GM06990 (cell line): ENCODE data around the gene RILPL2.
"Not testable (repeated sequence)": the region's sequence is repeated elsewhere in the genome, so short reads cannot be mapped to it uniquely, and the experiment has no call there.

ENCODE experiments used
- DNase-seq: peaks from one replicate; pipeline ENCODE4 v3.0.0-alpha.2; 2011; ENCODE audit not compliant: insufficient read length; ENCODE audit errors: extremely low read depth
- H3K27me3 ChIP-seq: replicated peaks from 2 replicates; pipeline ENCODE4 v1.6.0; 2011; ENCODE audit warnings: low read length; ENCODE audit not compliant: control insufficient read depth, insufficient read depth
- H3K36me3 ChIP-seq: 2 replicates; pipeline ENCODE4 v1.5.1; 2011; ENCODE audit warnings: low read length; ENCODE audit not compliant: control insufficient read depth, insufficient read depth
- H3K4me3 ChIP-seq: replicated peaks from 2 replicates; pipeline ENCODE4 v1.5.1; 2011; ENCODE audit warnings: low read depth, mild to moderate bottlenecking, control low read depth, low read length
- TF ChIP-seq, protein P1 (sequence below): IDR thresholded peaks from 2 replicates; pipeline ENCODE4 v1.5.1; 2011; ENCODE audit warnings: low read length, control low read depth, mild to moderate bottlenecking, inconsistent platforms; ENCODE audit not compliant: insufficient read depth, poor library complexity, severe bottlenecking

Gene RILPL2

DNA sequence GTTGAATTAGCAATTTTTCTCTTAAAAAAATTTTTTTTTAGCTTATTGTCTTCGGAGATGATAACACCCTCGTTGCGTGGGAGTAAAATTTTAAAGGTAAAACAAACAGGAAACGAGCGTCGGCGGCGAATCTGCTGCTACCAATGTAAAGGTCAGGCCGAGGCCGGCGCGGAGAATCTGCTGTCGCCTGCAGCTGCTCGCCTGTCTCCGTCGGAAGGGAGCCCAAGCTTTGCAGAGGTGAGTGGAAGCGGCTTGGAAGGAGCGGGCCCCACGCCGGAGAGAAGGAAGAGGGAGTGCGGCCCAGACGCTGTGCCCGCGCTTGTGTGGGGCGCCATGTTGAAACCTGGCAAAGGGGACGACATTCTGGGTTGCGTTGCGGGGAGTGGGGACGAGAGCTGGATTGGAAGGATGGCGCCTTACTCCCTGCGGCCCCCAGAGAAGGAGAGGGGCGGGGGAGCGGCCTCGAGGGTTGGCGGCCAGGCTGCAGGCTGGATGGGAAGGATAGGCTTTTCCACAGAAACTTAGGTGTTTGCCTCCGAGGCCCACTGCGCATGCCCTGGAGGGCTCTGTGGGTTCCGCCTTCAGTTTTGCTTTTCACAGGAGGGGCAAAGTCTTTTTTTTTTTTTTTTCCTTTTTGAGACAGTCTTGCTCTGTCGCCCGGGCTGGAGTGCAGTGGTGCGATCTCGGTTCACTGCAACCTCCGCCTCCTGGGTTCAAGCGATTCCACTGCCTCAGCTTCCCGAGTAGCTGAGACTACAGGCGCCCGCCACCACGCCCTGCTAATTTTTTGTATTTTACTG, 21.7 kb upstream of the RILPL2 start, which contains the start of gene SNRNP35:
TSS of gene SNRNP35 (plus strand) at position 160 of the 800 bp plus-strand sequence. CDS start 7,402 bp downstream, outside the sequence.
- Histone ChIP-seq H3K4me3 (peak within 1 kb of the TSS; percentile 70), H3K36me3 (peaks cover 2% of the 10 kb centered on the region; the same call in 1 of the 2 replicates), H3K27me3 (no peaks in the 10 kb centered on the region)
- DNase-seq: peak; percentile 91
- TF ChIP-seq, protein P1, sequence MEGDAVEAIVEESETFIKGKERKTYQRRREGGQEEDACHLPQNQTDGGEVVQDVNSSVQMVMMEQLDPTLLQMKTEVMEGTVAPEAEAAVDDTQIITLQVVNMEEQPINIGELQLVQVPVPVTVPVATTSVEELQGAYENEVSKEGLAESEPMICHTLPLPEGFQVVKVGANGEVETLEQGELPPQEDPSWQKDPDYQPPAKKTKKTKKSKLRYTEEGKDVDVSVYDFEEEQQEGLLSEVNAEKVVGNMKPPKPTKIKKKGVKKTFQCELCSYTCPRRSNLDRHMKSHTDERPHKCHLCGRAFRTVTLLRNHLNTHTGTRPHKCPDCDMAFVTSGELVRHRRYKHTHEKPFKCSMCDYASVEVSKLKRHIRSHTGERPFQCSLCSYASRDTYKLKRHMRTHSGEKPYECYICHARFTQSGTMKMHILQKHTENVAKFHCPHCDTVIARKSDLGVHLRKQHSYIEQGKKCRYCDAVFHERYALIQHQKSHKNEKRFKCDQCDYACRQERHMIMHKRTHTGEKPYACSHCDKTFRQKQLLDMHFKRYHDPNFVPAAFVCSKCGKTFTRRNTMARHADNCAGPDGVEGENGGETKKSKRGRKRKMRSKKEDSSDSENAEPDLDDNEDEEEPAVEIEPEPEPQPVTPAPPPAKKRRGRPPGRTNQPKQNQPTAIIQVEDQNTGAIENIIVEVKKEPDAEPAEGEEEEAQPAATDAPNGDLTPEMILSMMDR: no peak

DNA sequence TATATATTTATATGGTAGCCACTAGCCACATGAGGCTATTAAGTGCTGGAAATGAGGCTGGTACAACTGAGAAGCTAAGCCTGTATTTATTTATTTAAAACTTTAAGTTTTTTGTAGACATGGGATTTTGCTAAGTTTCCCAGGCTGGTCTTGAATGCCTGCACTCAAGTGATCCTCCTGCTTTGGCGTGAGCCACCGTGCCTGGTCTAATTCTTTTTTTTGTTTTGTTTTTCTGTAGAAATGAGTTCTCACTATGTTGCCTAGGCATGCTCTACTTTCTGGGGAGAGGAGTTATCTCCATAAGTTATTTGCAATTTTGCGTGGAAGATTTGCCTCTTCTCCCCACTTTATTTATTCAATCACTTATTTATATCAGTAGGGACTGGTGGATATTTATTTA, 16.7 kb upstream of the RILPL2 start:
- TF ChIP-seq, protein P1: no peak
- DNase-seq: no peak
- no peak overlapping the region for H3K4me3 ChIP-seq
- H3K27me3 ChIP-seq: no peaks in the 10 kb centered on the region
- no peaks in the 10 kb centered on the region for H3K36me3 ChIP-seq

GRCh38 chr12:123452276-123452550, 15.7 kb upstream of the RILPL2 start:
- H3K27me3 ChIP-seq, H3K36me3 ChIP-seq, DNase-seq, H3K4me3 ChIP-seq: not testable (repeated sequence)

DNA sequence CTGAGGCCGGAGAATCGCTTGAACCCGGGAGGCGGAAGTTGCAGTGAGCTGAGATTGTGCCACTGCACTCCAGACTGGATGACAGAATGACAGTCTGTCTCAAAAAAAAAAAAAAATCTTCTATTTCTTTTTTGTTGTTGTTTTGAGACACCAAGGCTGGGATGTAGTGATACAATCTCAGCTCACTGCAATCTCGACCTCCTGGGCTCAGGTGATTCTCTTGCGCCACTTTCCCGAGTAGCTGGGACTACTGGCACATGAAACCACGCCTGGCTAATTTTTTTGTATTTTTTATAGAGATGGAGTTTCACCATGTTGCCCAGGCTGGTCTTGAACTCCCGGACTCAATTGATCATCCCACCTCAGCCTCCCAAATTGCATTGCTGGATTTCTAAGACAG, 14.2 kb upstream of the RILPL2 start:
- DNase-seq: no peak
- Histone ChIP-seq H3K36me3 (no peaks in the 10 kb centered on the region), H3K4me3 (no peak overlapping the region), H3K27me3 (no peaks in the 10 kb centered on the region)
- TF ChIP-seq, protein P1: no peak

- Histone ChIP-seq H3K36me3 (no peaks in the 10 kb centered on the region), H3K4me3 (no peak overlapping the region), H3K27me3 (no peaks in the 10 kb centered on the region)
- TF ChIP-seq, protein P1: no peak
- no peak for DNase-seq
Measured at GRCh38 chr12:123449856-123450255, 13.4 kb upstream of the RILPL2 start.

DNA sequence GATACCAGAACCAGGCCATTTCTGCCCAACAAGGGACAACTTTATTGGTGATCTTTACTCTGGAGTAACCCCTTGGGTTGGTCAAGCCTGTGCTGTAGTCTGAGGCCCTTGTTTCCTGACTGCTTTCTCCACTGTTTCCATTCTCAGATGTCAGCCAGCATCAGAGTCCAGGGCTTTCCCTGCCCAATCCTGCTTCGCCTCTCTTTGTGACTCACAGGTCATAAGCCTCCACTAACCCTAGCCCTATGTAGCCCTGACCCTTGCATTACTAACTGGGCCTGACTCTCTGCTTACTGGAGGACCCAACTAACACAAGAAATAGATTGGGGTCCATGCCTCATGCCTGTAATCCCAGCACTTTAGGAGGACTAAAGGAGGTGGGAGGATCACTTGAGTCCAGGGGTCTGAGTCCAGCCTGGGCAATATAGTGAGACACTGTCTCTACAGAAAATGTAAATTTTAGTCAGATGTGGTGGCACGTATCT, 12.8 kb upstream of the RILPL2 start:
- TF ChIP-seq, protein P1: no peak
- Histone ChIP-seq H3K27me3 (no peaks in the 10 kb centered on the region), H3K4me3 (no peak overlapping the region), H3K36me3 (no peaks in the 10 kb centered on the region)
- no peak for DNase-seq
